IPS-NIHi7 (cell line): Measurements from ENCODE around the gene ATP8A2.

ENCODE experiments used
- DNase-seq: peaks from one replicate; pipeline ENCODE4 v3.0.0; 2012; ENCODE audit warnings: mixed read lengths; ENCODE audit errors: extremely low spot score

Gene ATP8A2

GRCh38 chr13:25683662-25684370 lies 312.0 kb downstream of the ATP8A2 start:
- no peak for DNase-seq

- DNase-seq = no peak
These were observed 312.7 kb downstream of the ATP8A2 start for GRCh38 chr13:25684491-25684890.

GRCh38 chr13:25686831-25687470 lies 315.2 kb downstream of the ATP8A2 start:
- no peak for DNase-seq

- no peak for DNase-seq
These were observed 315.9 kb downstream of the ATP8A2 start for GRCh38 chr13:25687471-25688225.

- DNase-seq = no peak
These were observed 316.8 kb downstream of the ATP8A2 start for GRCh38 chr13:25688536-25688935.

- no peak for DNase-seq
These were observed 317.8 kb downstream of the ATP8A2 start for GRCh38 chr13:25689539-25689938.

GRCh38 chr13:25690582-25690981 lies 318.8 kb downstream of the ATP8A2 start:
- no peak for DNase-seq

GRCh38 chr13:25691654-25692053 lies 319.9 kb downstream of the ATP8A2 start:
- DNase-seq = no peak

- DNase-seq = peak; percentile 35
These were observed 320.3 kb downstream of the ATP8A2 start for GRCh38 chr13:25692099-25692498.

GRCh38 chr13:25699056-25699455 lies 327.3 kb downstream of the ATP8A2 start:
- no peak for DNase-seq

GRCh38 chr13:25699600-25699999 lies 327.8 kb downstream of the ATP8A2 start:
- DNase-seq = no peak

- DNase-seq = no peak
These were observed 329.5 kb downstream of the ATP8A2 start for GRCh38 chr13:25701304-25701703.

- no peak for DNase-seq
These were observed 330.6 kb downstream of the ATP8A2 start for GRCh38 chr13:25702386-25702785.

- no peak for DNase-seq
These were observed 336.0 kb downstream of the ATP8A2 start for GRCh38 chr13:25707726-25708125.

- no peak for DNase-seq
These were observed 336.5 kb downstream of the ATP8A2 start for GRCh38 chr13:25708268-25708667.

- no peak for DNase-seq
These were observed 337.3 kb downstream of the ATP8A2 start for GRCh38 chr13:25709088-25709487.

- DNase-seq = no peak
These were observed 344.0 kb downstream of the ATP8A2 start for GRCh38 chr13:25715760-25716159.

- no peak for DNase-seq
These were observed 346.0 kb downstream of the ATP8A2 start for GRCh38 chr13:25717666-25718197.

- DNase-seq = no peak
These were observed 347.9 kb downstream of the ATP8A2 start for GRCh38 chr13:25719666-25720065.

- DNase-seq = no peak
These were observed 351.1 kb downstream of the ATP8A2 start for GRCh38 chr13:25722893-25723292.

- DNase-seq = no peak
These were observed 353.3 kb downstream of the ATP8A2 start for GRCh38 chr13:25725104-25725503.

GRCh38 chr13:25727250-25727649 lies 355.5 kb downstream of the ATP8A2 start:
- DNase-seq = no peak

- DNase-seq = no peak
These were observed 356.0 kb downstream of the ATP8A2 start for GRCh38 chr13:25727810-25728209.
